Endodermal cell (in vitro differentiated cells): ENCODE results near the gene COG5. TPM values are rescaled to one million over a fixed set of nuclear protein-coding genes. Genes with fewer than 3 reads are reported as not detected.

Source experiments
- DNase-seq: peaks from one replicate; pipeline ENCODE4 v3.0.0-alpha.2; 2017
- H3K27ac ChIP-seq: 2 replicates; pipeline ENCODE4 v1.5.1; 2013; ENCODE audit warnings: mild to moderate bottlenecking, low read depth, low read length, moderate library complexity
- H3K27me3 ChIP-seq: 2 replicates; pipeline ENCODE4 v1.6.1; 2013; ENCODE audit warnings: mild to moderate bottlenecking, low read length, moderate library complexity; ENCODE audit not compliant: insufficient read depth, control insufficient read depth, poor library complexity, severe bottlenecking
- H3K36me3 ChIP-seq: 2 replicates; pipeline ENCODE4 v1.7.0; 2013; ENCODE audit warnings: mild to moderate bottlenecking, low read length, moderate library complexity; ENCODE audit not compliant: control insufficient read depth, insufficient read depth
- H3K4me1 ChIP-seq: one replicate; pipeline ENCODE4 v1.7.0; 2013; ENCODE audit warnings: low read length; ENCODE audit not compliant: control insufficient read depth, insufficient read depth
- H3K4me3 ChIP-seq: 2 replicates; pipeline ENCODE4 v1.5.1; 2013; ENCODE audit warnings: mild to moderate bottlenecking, low read length, moderate library complexity
- H3K9ac ChIP-seq: 2 replicates; pipeline ENCODE4 v1.6.1; 2013; ENCODE audit warnings: mild to moderate bottlenecking, low read length, moderate library complexity; ENCODE audit not compliant: poor library complexity, severe bottlenecking; ENCODE audit errors: extremely low read depth
- H3K9me3 ChIP-seq: 2 replicates; pipeline ENCODE4 v1.6.1; 2013; ENCODE audit warnings: mild to moderate bottlenecking, low read length, moderate library complexity; ENCODE audit not compliant: control insufficient read depth
- H3K27ac Mint-ChIP-seq: 2 replicates; pipeline ENCODE4 v1.8.0; 2020; ENCODE audit warnings: mixed read lengths
- H3K27me3 Mint-ChIP-seq: 2 replicates; pipeline ENCODE4 v1.8.0; 2021; ENCODE audit warnings: mild to moderate bottlenecking, mixed read lengths; ENCODE audit not compliant: insufficient read depth
- H3K36me3 Mint-ChIP-seq: 2 replicates; pipeline ENCODE4 v1.8.0; 2020; ENCODE audit warnings: low read depth, mixed read lengths
- H3K4me1 Mint-ChIP-seq: 2 replicates; pipeline ENCODE4 v1.8.0; 2020; ENCODE audit warnings: mixed read lengths
- H3K4me3 Mint-ChIP-seq: 2 replicates; pipeline ENCODE4 v1.8.0; 2020; ENCODE audit warnings: mild to moderate bottlenecking, moderate library complexity, mixed read lengths
- H3K9me3 Mint-ChIP-seq: 2 replicates; pipeline ENCODE4 v1.8.0; 2020; ENCODE audit warnings: mild to moderate bottlenecking, mixed read lengths
- WGBS, 2 experiments: methylation state at CpG; one replicate each; pipeline versions ENCODE4 v1.1.5 to v1.1.7; 2013; ENCODE audit warnings: missing lambda C conversion rate in 2 of 2, mixed read lengths in 1 of 2; ENCODE audit not compliant: insufficient coverage in 1 of 2, insufficient read length in 1 of 2; 5-methylcytosine and 5-hydroxymethylcytosine counted together
- total RNA-seq, 2 donors: library from RNA; stranded (reverse); fragmentation: NEBNext Ultra II Directional in 1 of 2; extraction: Animal tissue kit (Norgen Biotek cat#: 25700) in 1 of 2; gene quantifications; 2 replicates in 1 of 2; 3 replicates in 1 of 2; pipeline ENCODE4 v1.2.1, GENCODE V29; 2021
- TF ChIP-seq, protein P1 (sequence below): fragments of 200-600 bp; sonication (generic); conservative IDR thresholded peaks from 2 replicates; pipeline ENCODE4 v1.5.0; 2021; ENCODE audit warnings: antibody characterized with exemption, mild to moderate bottlenecking

The COG5 gene
- total RNA-seq, 2 donors from 2014 or later = 25.5 to 34.7 TPM

DNA sequence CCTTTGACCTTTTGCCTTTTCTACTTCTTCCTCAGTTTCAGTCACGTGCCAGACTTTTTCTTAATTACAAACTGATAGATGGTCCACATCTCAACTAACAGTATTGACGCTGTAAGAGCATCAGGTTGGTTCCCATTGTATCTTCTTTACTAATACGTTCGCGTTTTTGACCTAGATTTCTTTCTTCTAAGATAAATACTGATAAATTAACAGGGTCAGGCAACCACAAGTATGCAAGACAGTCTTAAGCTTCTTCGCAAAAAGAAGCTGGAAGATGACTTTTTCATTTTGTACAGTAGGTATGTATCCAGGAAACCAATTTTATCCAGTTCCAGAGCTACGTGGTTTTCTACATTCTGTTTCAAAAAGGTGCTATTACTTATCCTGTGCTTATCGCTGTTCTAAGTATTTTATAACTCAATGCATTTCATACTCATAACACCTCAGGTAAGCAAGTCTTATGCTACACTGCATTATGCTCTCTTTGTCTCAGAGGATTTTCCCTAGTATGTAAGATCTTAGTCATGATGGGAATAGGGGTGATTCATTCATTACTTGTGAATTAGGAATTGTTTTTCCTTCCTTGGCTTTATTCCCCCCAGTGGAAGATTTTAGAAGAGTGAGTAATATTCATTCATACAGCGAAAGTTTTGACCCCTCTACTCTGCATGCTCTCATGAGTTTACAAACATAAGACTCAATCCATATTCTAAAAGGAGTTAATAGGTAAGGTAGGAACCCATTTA is 1.0 kb upstream of the COG5 start:
- 49 to 55% methylated on average over 4 to 8 of the region's 9 CpGs for WGBS, 2 experiments
- TF ChIP-seq, protein P1, sequence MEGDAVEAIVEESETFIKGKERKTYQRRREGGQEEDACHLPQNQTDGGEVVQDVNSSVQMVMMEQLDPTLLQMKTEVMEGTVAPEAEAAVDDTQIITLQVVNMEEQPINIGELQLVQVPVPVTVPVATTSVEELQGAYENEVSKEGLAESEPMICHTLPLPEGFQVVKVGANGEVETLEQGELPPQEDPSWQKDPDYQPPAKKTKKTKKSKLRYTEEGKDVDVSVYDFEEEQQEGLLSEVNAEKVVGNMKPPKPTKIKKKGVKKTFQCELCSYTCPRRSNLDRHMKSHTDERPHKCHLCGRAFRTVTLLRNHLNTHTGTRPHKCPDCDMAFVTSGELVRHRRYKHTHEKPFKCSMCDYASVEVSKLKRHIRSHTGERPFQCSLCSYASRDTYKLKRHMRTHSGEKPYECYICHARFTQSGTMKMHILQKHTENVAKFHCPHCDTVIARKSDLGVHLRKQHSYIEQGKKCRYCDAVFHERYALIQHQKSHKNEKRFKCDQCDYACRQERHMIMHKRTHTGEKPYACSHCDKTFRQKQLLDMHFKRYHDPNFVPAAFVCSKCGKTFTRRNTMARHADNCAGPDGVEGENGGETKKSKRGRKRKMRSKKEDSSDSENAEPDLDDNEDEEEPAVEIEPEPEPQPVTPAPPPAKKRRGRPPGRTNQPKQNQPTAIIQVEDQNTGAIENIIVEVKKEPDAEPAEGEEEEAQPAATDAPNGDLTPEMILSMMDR = no peak
- Histone ChIP-seq H3K27me3 (no peaks in the 10 kb centered on the region), H3K9ac (peak overlapping the region; percentile 84), H3K9me3 (no peaks in the 10 kb centered on the region), H3K4me3 (peak overlapping the region; percentile 97), H3K36me3 (peaks cover 10% of the 10 kb centered on the region), H3K4me1 (no peaks in the 10 kb centered on the region), H3K27ac (no peak overlapping the region)
- DNase-seq = no peak
- peaks cover 9% of the 10 kb centered on the region for H3K36me3 Mint-ChIP-seq
- no peaks in the 10 kb centered on the region for H3K27me3 Mint-ChIP-seq
- peak overlapping the region; percentile 88 for H3K27ac Mint-ChIP-seq
- peak overlapping the region; percentile 77 for H3K4me3 Mint-ChIP-seq
- no peaks in the 10 kb centered on the region for H3K9me3 Mint-ChIP-seq
- peaks cover 29% of the 10 kb centered on the region for H3K4me1 Mint-ChIP-seq

DNA sequence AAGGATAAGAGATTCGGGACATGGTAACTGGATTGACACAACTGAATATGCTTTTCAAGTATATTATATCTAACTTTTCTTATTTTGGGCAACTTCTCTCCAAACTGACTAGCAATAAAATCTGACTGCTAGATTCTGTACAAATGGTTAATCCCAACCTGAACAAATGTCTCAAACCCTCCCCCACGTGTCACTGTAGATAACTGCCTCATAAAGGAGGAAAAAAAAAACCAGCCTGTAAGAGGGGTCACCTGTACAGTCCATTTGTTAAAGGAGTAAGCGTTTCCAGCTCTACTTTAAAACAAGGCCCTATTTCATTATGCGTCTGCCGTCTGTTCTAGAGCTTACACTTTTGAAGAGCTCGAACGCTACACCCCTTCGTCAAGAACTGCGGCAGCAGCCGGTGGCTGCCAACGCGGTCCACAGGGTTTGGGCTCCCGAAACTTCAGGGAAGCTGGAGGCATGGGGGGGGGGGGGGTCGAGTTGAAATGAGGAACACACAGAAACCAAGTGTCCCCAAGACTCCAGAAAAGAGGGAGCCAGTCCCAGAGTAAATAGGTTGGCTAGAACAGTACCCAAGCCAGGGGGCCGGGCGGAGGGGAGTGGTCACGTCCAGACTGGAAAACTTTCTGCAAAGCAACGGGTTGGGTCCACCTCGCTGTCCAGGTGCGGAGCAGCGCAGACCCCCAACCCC is 492 bp downstream of the COG5 start:
- no peak for DNase-seq
- WGBS, 2 experiments = 0 to 5% methylated on average over 6 to 20 of the region's 21 CpGs
- H3K27me3 ChIP-seq = no peaks in the 10 kb centered on the region
- TF ChIP-seq, protein P1 = no peak
- peaks cover 29% of the 10 kb centered on the region for H3K4me1 Mint-ChIP-seq
- H3K9ac ChIP-seq = peak overlapping the region; percentile 84
- peak overlapping the region; percentile 98 for H3K27ac Mint-ChIP-seq
- peak overlapping the region; percentile 97 for H3K4me3 ChIP-seq
- H3K4me3 Mint-ChIP-seq = peak overlapping the region; percentile 77
- H3K9me3 Mint-ChIP-seq = no peaks in the 10 kb centered on the region
- no peaks in the 10 kb centered on the region for H3K9me3 ChIP-seq
- H3K4me1 ChIP-seq = no peaks in the 10 kb centered on the region
- no peak overlapping the region for H3K27ac ChIP-seq
- peaks cover 6% of the 10 kb centered on the region for H3K36me3 ChIP-seq
- peaks cover 9% of the 10 kb centered on the region for H3K36me3 Mint-ChIP-seq
- H3K27me3 Mint-ChIP-seq = no peaks in the 10 kb centered on the region

DNA sequence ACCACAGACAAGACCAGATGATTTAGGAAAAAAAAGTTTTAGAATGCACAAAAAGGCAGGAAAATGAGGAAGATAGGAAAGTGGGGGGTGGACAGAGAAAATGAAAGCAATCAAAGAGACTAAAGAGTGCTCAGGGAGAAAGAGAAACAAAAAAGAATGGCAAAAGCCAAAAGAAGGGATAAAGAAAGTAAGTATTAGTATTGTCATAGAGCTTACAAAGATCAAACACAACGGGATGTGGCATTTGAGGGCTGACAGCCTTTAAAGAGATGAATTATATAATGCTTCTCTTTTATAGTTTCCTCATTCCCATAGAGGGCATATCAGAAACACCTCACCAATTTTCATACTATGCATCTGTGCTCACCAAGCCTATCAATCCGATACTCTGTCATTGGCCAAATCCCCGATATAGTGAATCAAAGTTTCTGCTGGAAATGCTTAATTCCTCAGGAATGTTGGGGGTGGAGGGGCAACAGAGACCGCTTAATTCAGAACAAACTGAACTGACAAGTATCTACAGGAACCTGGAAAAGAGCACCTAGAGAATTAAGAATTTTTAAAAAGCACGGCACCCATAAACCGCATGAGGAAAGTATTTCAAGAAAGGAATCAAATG is 2.7 kb downstream of the COG5 start:
- Mint-ChIP-seq H3K27ac (peak overlapping the region; percentile 5), H3K27me3 (no peaks in the 10 kb centered on the region), H3K36me3 (peaks cover 6% of the 10 kb centered on the region), H3K4me1 (peaks cover 29% of the 10 kb centered on the region), H3K4me3 (no peak overlapping the region), H3K9me3 (no peaks in the 10 kb centered on the region)
- no peak overlapping the region for H3K4me3 ChIP-seq
- no peak overlapping the region for H3K27ac ChIP-seq
- 84 to 98% methylated on average over 4 to 6 of the region's 6 CpGs for WGBS, 2 experiments
- peaks cover 17% of the 10 kb centered on the region for H3K36me3 ChIP-seq
- DNase-seq = no peak
- H3K4me1 ChIP-seq = no peaks in the 10 kb centered on the region
- H3K9ac ChIP-seq = no peak overlapping the region
- TF ChIP-seq, protein P1 = no peak
- no peaks in the 10 kb centered on the region for H3K9me3 ChIP-seq
- H3K27me3 ChIP-seq = no peaks in the 10 kb centered on the region
